ENCODE data around the gene IARS2. TPM values are rescaled to one million over a fixed set of nuclear protein-coding genes. Genes with fewer than 3 reads are reported as not detected.

The IARS2 gene
- polyA plus RNA-seq, 1 donor from 2014 or later: 59.2 TPM

DNA sequence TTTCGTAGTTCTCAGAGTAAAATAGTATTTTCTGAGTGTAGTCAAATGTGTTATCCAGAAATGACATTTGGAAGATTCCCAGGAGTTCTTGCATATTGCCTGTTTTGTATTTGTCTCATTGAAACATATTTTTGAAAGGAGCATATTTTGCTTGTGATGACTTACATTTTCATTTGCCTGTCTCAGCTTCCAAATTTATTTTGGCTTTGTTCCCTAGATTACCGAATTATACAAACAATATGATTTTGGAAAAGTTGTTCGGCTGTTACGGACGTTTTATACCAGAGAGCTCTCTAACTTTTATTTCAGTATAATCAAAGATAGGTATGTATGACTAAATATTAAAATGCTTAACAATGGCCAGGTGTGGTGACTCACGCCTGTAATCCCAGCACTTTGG lies 46.0 kb downstream of the IARS2 start:
- Histone ChIP-seq H3K36me3 (ENCODE audit: insufficient read depth, low read length) (peaks cover 21% of the 10 kb centered on the region), H3K9me2 (ENCODE audit: insufficient read depth, low read length) (no peaks in the 10 kb centered on the region), H3K9ac (ENCODE audit: low read length) (no peak overlapping the region), H3K4me3 (ENCODE audit: low read length) (no peak overlapping the region), H3K9me3 (ENCODE audit: low read length) (no peaks in the 10 kb centered on the region), H3K79me2 (replicated peaks; ENCODE audit: insufficient read depth, low read length) (no peaks in the 10 kb centered on the region), H3F3A (ENCODE audit: insufficient read depth, low read length, poor library complexity, severe bottlenecking) (no peaks in the 10 kb centered on the region), H4K20me1 (ENCODE audit: insufficient read depth) (no peaks in the 10 kb centered on the region), H2AFZ (ENCODE audit: low read depth, low read length) (no peak overlapping the region), H3K27me3 (ENCODE audit: insufficient read depth, low read depth, low read length) (no peaks in the 10 kb centered on the region), H3K27ac (ENCODE audit: low read length) (no peak overlapping the region), H3K4me2 (ENCODE audit: low read length) (no peak overlapping the region)
- no peak for TF ChIP-seq MXI1 (conservative IDR thresholded peaks at IDR 0.05; ENCODE audit: poor library complexity, severe bottlenecking)
- TF ChIP-seq POLR2AphosphoS5 (IDR thresholded peaks at IDR 0.05): no peak
- TF ChIP-seq CTCF (IDR thresholded peaks at IDR 0.05; ENCODE audit: poor library complexity, severe bottlenecking): no peak
- no peak for TF ChIP-seq RAD21 (conservative IDR thresholded peaks at IDR 0.05)
- TF ChIP-seq SMC3 (conservative IDR thresholded peaks at IDR 0.05; ENCODE audit: poor library complexity): no peak
- TF ChIP-seq TAF1 (IDR thresholded peaks at IDR 0.05; ENCODE audit: low read depth): no peak
- no peak for TF ChIP-seq EZH2 (IDR thresholded peaks at IDR 0.05; ENCODE audit: borderline replicate concordance, insufficient read depth, low read length, poor library complexity, severe bottlenecking)
- no peak for TF ChIP-seq REST (IDR thresholded peaks at IDR 0.05; ENCODE audit: borderline replicate concordance)
- no peak for TF ChIP-seq EP300 (conservative IDR thresholded peaks at IDR 0.05; ENCODE audit: poor library complexity, severe bottlenecking)

GRCh38 chr1:220144051-220144450 lies 50.1 kb downstream of the IARS2 start:
- Histone ChIP-seq H3K9me2 (ENCODE audit: insufficient read depth, low read length) (no peaks in the 10 kb centered on the region), H3K27me3 (ENCODE audit: insufficient read depth, low read depth, low read length) (no peaks in the 10 kb centered on the region), H3K4me3 (ENCODE audit: low read length) (no peak overlapping the region), H4K20me1 (ENCODE audit: insufficient read depth) (no peaks in the 10 kb centered on the region), H3K9me3 (ENCODE audit: low read length) (no peaks in the 10 kb centered on the region), H3F3A (ENCODE audit: insufficient read depth, low read length, poor library complexity, severe bottlenecking) (no peaks in the 10 kb centered on the region), H3K27ac (ENCODE audit: low read length) (no peak overlapping the region), H2AFZ (ENCODE audit: low read depth, low read length) (no peak overlapping the region), H3K36me3 (ENCODE audit: insufficient read depth, low read length) (peaks cover 13% of the 10 kb centered on the region), H3K9ac (ENCODE audit: low read length) (no peak overlapping the region), H3K4me2 (ENCODE audit: low read length) (no peak overlapping the region), H3K79me2 (replicated peaks; ENCODE audit: insufficient read depth, low read length) (no peaks in the 10 kb centered on the region)
- TF ChIP-seq REST (IDR thresholded peaks at IDR 0.05; ENCODE audit: borderline replicate concordance) (no peak), SMC3 (conservative IDR thresholded peaks at IDR 0.05; ENCODE audit: poor library complexity) (no peak), EZH2 (IDR thresholded peaks at IDR 0.05; ENCODE audit: borderline replicate concordance, insufficient read depth, low read length, poor library complexity, severe bottlenecking) (no peak), EP300 (conservative IDR thresholded peaks at IDR 0.05; ENCODE audit: poor library complexity, severe bottlenecking) (no peak), TAF1 (IDR thresholded peaks at IDR 0.05; ENCODE audit: low read depth) (no peak), RAD21 (conservative IDR thresholded peaks at IDR 0.05) (no peak), POLR2AphosphoS5 (IDR thresholded peaks at IDR 0.05) (no peak), CTCF (IDR thresholded peaks at IDR 0.05; ENCODE audit: poor library complexity, severe bottlenecking) (no peak), MXI1 (conservative IDR thresholded peaks at IDR 0.05; ENCODE audit: poor library complexity, severe bottlenecking) (no peak)
